Erythroblast (primary cell): ENCODE data around the gene SFRP5.

Experiments
- DNase-seq, 2 experiments: peaks; one replicate each; lab custom pipeline; 2025; lab: John Stamatoyannopoulos, UW
- GATA1 ChIP-seq: IDR thresholded peaks from 2 replicates; pipeline ENCODE4 v1.6.1; 2011; ENCODE audit warnings: low read depth, mild to moderate bottlenecking, control low read depth, low read length, moderate library complexity
- POLR2A ChIP-seq: IDR thresholded peaks from 2 replicates; pipeline ENCODE4 v1.6.1; 2011; ENCODE audit warnings: mild to moderate bottlenecking, low read length

The SFRP5 gene, protein sequence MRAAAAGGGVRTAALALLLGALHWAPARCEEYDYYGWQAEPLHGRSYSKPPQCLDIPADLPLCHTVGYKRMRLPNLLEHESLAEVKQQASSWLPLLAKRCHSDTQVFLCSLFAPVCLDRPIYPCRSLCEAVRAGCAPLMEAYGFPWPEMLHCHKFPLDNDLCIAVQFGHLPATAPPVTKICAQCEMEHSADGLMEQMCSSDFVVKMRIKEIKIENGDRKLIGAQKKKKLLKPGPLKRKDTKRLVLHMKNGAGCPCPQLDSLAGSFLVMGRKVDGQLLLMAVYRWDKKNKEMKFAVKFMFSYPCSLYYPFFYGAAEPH

DNA sequence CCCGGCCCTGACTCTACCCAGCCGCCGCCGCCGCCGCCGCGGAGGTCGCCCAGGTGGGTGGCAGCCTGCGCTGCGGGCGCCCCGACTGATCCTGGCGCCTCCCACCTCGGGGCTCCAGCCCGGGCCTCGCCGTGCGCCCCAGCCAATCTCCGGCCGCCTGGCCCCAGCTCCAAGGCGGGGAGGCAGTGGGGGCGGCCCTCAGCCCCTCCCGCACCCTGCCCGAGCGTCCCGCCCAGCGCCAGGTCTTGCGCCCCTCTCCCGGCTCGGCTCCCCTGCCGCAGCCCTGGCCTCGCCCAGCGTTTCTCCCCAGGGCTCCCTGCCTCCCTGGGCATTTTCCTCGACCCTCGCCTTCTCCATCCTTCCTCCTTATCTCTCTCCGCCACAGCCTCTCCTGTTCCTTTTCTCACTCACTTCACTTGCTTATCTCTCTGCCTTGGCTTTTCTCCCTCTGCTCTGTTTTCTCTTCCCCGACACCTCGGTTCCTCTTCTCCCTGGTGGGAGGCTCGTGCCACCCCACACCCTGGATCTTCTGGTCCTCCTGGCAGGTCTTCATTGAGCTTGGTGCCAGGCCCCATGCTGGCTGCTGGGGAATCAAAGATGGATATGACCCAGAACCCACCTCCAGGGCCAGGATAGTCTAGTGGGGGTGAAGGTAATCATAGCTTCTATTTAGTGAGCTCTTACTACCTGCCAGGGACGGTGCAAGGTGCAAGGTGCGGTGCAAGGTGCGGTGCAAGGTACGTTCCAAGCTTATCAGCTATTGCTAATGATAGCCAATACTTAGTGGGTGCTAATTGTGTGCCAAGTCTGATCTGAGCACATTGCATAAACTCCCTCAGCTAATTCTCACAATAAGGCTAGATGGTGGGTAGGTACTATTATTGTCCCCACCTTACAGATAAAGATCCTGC is at the start of gene SFRP5:
Gene SFRP5, minus strand, starts transcription at position 87 of the 911 bp plus-strand sequence. CDS start 166 bp downstream, outside the sequence.
- TF ChIP-seq POLR2A (no peak), GATA1 (peak; percentile 29)
- peak; percentile 53 to 59 for DNase-seq

GRCh38 chr10:97820096-97820704 is 48.4 kb upstream of the SFRP5 start:
- DNase-seq, result no peak
- TF ChIP-seq POLR2A (no peak), GATA1 (no peak)

- TF ChIP-seq GATA1, result no peak
- no peak for TF ChIP-seq POLR2A
- no peak for DNase-seq
Observed at GRCh38 chr10:97818572-97818971, 46.8 kb upstream of the SFRP5 start.

GRCh38 chr10:97816609-97817008 is 44.8 kb upstream of the SFRP5 start:
- TF ChIP-seq GATA1 (no peak), POLR2A (no peak)
- no peak for DNase-seq

DNA sequence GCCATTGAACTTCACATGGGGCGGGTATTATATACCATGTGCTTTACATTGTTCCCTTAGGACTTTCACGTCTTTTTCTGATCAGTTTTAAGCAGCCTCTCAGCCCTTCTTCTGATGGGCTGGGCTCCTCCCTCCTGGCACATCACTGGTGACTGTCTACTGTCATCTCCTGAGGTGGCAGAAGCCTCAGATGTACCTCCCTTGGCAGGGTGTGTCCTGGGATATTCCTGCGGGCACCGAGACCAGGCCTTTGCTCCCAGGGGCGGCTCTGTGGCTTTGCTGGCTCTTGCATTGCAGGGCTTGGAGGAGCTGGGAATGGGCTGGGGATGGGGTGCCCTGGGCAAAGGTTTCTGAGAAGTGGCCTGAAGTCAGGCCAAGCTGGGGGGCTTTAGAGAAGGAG is 43.2 kb upstream of the SFRP5 start:
- TF ChIP-seq POLR2A (no peak), GATA1 (no peak)
- DNase-seq, result no peak

DNA sequence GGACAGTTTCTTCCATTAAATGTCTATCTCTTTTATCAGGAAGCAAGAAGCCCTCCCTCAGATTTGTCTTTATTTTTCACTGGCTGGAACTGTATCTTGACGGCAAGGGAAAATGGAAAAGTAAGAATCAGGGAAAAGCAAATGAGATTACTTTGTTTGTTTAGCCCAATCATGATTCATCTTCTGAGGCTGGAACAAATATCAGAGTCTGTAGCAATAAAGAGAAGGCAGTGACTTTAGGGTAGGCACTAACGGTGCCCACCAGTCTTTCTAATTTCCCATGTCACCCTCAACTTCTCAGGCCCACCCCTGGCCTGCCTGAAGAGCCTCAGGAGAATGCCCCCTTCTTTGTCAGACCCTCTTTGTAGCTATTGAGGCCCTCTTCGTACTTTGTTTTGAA is 41.5 kb upstream of the SFRP5 start:
- no peak for DNase-seq
- no peak for TF ChIP-seq POLR2A
- no peak for TF ChIP-seq GATA1

- DNase-seq, result no peak
- TF ChIP-seq POLR2A (no peak), GATA1 (no peak)
Observed at GRCh38 chr10:97812696-97813095, 40.9 kb upstream of the SFRP5 start.

- DNase-seq, result no peak
- no peak for TF ChIP-seq POLR2A
Observed at GRCh38 chr10:97811958-97812357, 40.2 kb upstream of the SFRP5 start.

GRCh38 chr10:97810446-97810845 is 38.6 kb upstream of the SFRP5 start:
- no peak for DNase-seq
- TF ChIP-seq GATA1, result no peak
- TF ChIP-seq POLR2A, result no peak

GRCh38 chr10:97805949-97806348 is 34.1 kb upstream of the SFRP5 start:
- no peak for DNase-seq
- TF ChIP-seq GATA1 (no peak), POLR2A (no peak)

DNA sequence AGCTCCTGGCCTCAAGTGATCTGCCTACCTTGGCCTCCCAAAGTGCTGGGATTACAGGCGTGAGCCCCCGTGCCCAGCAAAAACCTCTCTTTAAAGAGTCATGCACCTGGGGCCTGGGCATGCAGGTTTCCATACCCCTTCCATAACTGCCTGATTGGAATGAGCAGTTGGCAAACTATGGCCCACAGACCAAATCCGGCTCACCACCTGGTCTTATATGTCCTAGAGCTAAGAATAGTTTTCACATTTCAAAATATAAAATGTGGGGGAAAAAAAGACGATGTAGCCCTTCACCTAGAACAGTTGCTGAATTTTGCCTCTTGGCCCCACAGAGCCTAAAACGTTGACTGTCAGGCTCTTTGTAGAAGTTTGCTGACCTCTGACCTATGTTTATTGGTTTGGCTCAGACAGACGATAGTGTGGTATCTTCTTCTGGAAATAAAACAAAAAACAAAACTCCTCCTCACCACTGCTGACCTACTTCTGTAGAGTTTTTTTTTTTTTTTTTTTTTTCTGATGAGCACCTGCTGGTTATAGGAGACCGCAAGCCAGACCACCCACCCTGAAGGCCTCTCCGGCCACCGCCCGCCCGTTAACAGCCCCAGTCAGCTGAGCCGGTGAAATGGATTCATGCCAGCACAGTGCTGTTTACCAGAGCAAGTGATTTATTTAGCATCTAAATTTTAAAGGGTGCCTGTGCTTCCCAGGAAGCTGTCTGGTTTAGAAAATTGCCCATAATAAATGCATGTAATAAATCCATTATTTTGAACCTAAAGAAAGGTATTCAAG is 33.5 kb upstream of the SFRP5 start:
- DNase-seq, result no peak
- TF ChIP-seq POLR2A (no peak), GATA1 (no peak)

DNA sequence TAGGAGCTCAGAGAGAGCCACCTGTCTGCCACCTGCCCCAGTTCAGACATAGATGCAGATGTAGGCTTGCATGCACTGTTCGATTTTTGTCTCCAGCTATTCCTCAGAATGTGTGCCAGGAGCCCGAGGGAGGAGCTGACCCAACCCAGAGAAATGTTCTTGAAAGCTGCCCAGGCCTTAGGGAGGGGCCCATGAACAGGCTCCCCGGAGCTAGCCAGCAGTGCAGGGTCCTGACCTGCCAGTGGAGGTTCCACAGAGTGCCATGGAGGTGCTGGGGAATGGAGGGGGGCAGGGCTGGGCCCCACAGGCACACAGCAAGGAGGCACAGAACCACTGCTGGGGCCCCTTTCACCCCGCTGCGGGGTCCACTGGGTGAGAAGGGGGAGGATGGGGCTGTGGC is 29.6 kb upstream of the SFRP5 start:
- DNase-seq, result no peak
- no peak for TF ChIP-seq GATA1
- no peak for TF ChIP-seq POLR2A

- DNase-seq, result no peak
- TF ChIP-seq POLR2A, result no peak
- TF ChIP-seq GATA1, result no peak
Observed at GRCh38 chr10:97800474-97800873, 28.7 kb upstream of the SFRP5 start.
